B cell (primary cell): ENCODE measurements around the gene SUGCT.

Experiments used
- CTCF ChIP-seq: fragments of 200-600 bp; IDR thresholded peaks from one replicate; pipeline ENCODE4 v1.8.0; 2022; ENCODE audit warnings: antibody characterized with exemption, mild to moderate bottlenecking
- EZH2 ChIP-seq: IDR thresholded peaks from 2 replicates; pipeline ENCODE4 v1.6.1; 2012; ENCODE audit warnings: borderline replicate concordance, low read depth, mild to moderate bottlenecking, moderate library complexity, low read length; ENCODE audit not compliant: insufficient read depth, poor library complexity, severe bottlenecking

- TF ChIP-seq CTCF = no peak
- TF ChIP-seq EZH2 = no peak
These were observed 323.1 kb downstream of the SUGCT start for GRCh38 chr7:40457776-40458480.
